GM12872 (cell line): ENCODE results near the gene LTBP2.

Source experiments
- CTCF ChIP-seq: IDR thresholded peaks from 3 replicates; pipeline ENCODE4 v1.5.1; 2011; ENCODE audit warnings: low read depth, mild to moderate bottlenecking, low read length, moderate library complexity; ENCODE audit not compliant: insufficient read depth

Gene LTBP2

DNA sequence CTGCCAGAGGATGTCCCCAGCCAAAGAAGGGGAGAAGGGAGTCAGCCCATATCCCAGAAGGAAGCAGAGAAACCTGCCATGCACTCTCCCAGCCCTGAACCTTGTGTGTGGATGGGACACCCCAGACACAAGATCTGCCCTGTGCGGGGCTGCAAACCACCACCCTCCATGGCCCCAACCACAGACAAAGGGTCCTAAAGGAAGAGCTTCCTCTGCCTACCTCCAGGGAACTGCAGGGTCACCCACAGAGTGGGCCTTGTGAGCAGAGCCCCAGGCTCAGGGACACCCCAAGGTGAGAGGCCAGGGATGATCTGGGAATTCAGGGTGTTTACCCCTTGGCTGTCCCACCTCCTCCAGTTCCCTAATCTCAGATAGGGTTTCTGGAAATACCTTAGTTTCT is 62.0 kb downstream of the LTBP2 start:
- TF ChIP-seq CTCF, result no peak

DNA sequence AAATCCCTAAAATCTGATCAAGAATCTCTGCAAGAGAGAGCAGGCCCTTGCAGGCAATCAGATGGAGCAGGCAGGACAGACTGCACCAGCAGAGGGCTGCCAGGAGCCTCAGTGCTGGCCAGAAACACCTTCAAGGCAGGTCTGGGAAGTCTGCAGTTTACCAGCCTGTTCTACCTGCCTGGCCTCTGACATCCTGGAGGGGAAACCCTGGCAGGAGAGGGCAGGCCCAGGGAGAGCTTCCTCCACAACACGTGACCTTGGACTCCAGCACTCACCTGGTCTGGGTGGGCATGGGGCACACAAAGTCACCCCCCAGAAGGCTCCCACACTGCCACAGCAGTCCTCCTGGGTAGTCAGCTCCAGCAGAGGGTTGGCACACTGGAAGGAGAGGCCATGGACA is 62.4 kb downstream of the LTBP2 start:
- TF ChIP-seq CTCF, result no peak

GRCh38 chr14:74548881-74549280 is 63.2 kb downstream of the LTBP2 start:
- no peak for TF ChIP-seq CTCF

DNA sequence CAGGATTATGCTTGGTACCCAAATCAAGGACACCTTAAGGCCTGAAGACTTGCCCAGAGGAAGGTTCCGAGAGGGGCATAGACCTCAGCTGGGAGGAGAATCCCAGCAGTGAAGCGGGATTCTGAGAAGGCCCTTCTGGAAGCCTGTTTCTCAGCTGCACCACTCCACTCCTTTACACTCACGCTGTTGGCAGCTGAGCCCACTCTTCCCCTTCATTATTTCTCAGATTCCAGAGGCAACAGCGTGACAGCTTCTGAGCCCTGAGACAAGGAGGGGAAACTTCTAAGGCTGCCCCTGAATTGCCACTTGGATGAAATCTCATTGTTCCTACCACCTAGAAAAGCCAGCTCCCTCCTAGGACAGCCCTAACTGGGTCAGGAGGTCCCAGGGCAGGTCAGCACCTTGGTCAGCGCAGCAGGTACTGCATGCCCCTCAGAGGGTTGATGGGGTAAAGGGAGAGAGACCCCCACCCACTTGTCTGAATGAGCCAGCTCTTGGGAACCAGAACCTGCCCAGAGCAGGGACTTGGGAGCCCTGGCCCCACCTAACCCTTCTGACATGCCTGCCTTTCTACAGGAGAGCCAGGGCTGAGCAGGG is 64.6 kb downstream of the LTBP2 start:
- no peak for TF ChIP-seq CTCF

DNA sequence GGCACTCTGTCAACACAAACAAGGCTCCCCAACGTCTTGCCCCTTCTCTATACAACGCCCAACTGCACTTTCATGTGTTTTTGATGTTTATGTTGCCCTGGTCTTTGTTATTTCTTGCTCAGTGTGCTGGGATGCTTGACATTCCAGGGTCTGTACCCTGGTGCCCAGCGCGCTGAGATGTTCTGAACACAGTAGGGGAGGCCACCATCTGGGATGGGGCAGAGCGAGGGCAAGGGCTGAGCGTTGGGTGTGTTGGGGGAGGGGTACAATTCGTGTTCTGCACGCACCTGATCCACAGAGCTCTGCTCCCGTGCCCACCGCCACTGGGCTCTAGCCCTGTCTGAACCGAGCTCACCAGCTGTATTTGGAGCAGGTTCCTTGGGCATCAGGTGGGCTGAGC is 65.6 kb downstream of the LTBP2 start:
- TF ChIP-seq CTCF, result no peak

GRCh38 chr14:74545386-74545785 is 66.7 kb downstream of the LTBP2 start:
- no peak for TF ChIP-seq CTCF

DNA sequence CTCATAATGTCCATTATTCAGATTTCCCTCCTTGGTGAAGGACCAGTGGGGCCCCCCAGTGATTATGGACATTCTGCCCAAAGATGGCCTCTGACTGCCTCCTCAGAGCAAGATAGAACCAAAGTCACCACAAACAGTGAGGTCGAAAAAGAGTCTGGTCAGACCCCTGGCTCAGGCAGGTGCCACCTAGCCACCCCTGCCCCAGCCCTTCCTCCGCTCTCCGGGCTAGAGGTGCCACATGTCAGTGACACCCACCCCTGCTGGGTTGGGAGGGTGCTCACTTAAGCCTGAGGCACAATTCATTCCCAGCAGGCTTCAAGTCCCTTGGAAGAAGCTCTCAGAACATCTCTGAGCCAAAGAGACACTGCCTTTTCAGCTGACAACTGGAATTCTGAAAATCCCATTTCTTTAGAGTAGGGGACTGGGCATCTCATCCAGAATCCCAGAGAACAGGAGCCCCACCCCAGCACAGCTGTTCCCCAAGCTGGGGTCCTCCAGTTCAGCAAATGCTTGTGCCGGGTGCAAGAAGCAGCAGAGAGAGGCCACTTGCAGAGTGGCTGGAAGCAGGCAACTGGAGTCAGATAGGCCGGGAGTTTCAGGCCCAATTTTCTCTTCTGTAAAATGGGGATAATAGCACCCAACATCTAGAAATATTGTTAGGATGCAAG is 68.1 kb downstream of the LTBP2 start:
- no peak for TF ChIP-seq CTCF
